Glutamatergic neuron (in vitro differentiated cells): ENCODE measurements around the gene SYS1. TPM values are rescaled to one million over a fixed set of nuclear protein-coding genes. Genes with fewer than 3 reads are reported as not detected.
"Not testable (repeated sequence)": the region's sequence is repeated elsewhere in the genome, so short reads cannot be mapped to it uniquely, and the experiment has no call there.

Experiments used
- DNase-seq: peaks from one replicate; pipeline ENCODE4 v3.0.0; 2022
- H3K27ac Mint-ChIP-seq: one replicate; pipeline ENCODE4 v1.8.0; 2020; ENCODE audit warnings: mild to moderate bottlenecking, mixed read lengths, inconsistent platforms; ENCODE audit not compliant: unreplicated experiment
- H3K27me3 Mint-ChIP-seq: one replicate; pipeline ENCODE4 v1.8.0; 2020; ENCODE audit warnings: mild to moderate bottlenecking, moderate library complexity, mixed read lengths, inconsistent platforms; ENCODE audit not compliant: unreplicated experiment
- H3K36me3 Mint-ChIP-seq: one replicate; pipeline ENCODE4 v1.8.0; 2020; ENCODE audit warnings: mild to moderate bottlenecking, mixed read lengths, inconsistent platforms; ENCODE audit not compliant: unreplicated experiment
- H3K4me1 Mint-ChIP-seq: one replicate; pipeline ENCODE4 v1.8.0; 2020; ENCODE audit warnings: mild to moderate bottlenecking, low read depth, mixed read lengths, inconsistent platforms; ENCODE audit not compliant: unreplicated experiment
- H3K4me3 Mint-ChIP-seq: one replicate; pipeline ENCODE4 v1.8.0; 2020; ENCODE audit warnings: mild to moderate bottlenecking, mixed read lengths, inconsistent platforms; ENCODE audit not compliant: unreplicated experiment
- H3K9me3 Mint-ChIP-seq: one replicate; pipeline ENCODE4 v1.8.0; 2020; ENCODE audit warnings: mild to moderate bottlenecking, moderate library complexity, mixed read lengths, inconsistent platforms; ENCODE audit not compliant: unreplicated experiment
- total RNA-seq: library from RNA; stranded (reverse); fragmentation: NEBNext Ultra II Directional; extraction: Animal tissue kit (Norgen Biotek cat#: 25700); gene quantifications from one replicate; pipeline ENCODE4 v1.2.1, GENCODE V29; 2021; ENCODE audit not compliant: unreplicated experiment
- TF ChIP-seq, protein P1 (sequence below): fragments of 200-600 bp; sonication (generic); IDR thresholded peaks from one replicate; pipeline ENCODE4 v1.5.0; 2021; ENCODE audit not compliant: partially characterized antibody, unreplicated experiment

SYS1 gene
- total RNA-seq, 1 donor from 2014 or later: 17.7 TPM

DNA sequence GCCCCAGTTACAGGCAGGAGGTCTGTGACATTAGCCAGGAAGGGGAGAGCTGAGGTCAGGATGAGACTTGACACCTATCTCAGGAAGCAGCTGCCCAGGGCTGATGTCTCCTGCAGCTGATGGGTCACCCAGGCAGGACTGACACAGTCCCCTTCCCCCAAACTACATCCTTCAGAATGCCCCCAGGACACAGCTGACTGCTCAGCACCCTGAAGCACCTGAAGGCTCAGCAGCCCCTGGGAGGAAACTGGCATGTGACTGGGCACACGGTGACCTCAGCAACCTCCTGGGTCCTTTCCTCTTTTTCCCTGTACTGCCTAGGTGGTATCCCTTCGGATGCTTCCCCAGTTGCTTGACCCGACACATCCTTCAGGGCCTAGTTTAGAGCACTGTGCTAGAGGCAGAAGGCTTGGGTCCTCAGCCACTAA lies 16.7 kb upstream of the SYS1 start:
- Mint-ChIP-seq H3K27me3 (no peaks in the 10 kb centered on the region), H3K9me3 (peaks cover 2% of the 10 kb centered on the region), H3K4me3 (no peak overlapping the region), H3K4me1 (no peaks in the 10 kb centered on the region), H3K27ac (no peak overlapping the region), H3K36me3 (no peaks in the 10 kb centered on the region)
- TF ChIP-seq, protein P1, sequence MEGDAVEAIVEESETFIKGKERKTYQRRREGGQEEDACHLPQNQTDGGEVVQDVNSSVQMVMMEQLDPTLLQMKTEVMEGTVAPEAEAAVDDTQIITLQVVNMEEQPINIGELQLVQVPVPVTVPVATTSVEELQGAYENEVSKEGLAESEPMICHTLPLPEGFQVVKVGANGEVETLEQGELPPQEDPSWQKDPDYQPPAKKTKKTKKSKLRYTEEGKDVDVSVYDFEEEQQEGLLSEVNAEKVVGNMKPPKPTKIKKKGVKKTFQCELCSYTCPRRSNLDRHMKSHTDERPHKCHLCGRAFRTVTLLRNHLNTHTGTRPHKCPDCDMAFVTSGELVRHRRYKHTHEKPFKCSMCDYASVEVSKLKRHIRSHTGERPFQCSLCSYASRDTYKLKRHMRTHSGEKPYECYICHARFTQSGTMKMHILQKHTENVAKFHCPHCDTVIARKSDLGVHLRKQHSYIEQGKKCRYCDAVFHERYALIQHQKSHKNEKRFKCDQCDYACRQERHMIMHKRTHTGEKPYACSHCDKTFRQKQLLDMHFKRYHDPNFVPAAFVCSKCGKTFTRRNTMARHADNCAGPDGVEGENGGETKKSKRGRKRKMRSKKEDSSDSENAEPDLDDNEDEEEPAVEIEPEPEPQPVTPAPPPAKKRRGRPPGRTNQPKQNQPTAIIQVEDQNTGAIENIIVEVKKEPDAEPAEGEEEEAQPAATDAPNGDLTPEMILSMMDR: no peak
- no peak for DNase-seq

GRCh38 chr20:45346851-45347250 lies 16.1 kb upstream of the SYS1 start:
- no peaks in the 10 kb centered on the region for H3K36me3 Mint-ChIP-seq
- DNase-seq: no peak
- TF ChIP-seq, protein P1: no peak

DNA sequence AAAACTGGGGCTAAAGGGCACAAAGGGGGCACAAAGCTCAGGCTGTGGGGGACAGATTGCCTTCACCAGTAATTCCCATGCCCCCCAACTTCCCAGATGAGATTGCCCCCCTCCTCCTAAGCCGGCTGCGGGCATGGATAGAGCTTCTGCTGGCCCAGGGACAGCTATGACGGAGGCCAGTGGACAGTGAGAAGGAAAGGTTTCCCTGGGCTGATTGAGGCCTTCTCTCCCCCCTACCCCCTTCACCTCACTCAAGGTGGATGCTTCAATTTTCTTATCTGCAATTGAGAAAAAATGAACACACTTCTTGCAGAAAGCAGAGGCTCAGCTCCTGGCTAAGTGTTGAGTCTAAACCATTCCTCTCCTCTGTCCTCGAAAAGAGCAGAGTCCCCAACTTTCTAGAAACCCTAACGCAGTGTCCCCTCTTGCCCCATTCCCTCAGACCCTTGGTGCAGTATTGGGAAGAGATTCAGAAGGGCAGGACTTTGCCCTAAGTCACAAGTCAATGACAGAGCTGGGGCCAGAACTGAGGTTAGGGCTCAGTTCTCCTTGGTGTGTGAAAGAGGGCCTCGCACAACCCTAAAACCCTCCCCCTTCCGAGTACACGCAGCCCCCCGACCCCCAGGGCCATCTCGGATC lies 15.5 kb upstream of the SYS1 start:
- Mint-ChIP-seq H3K27ac (no peak overlapping the region), H3K4me1 (no peaks in the 10 kb centered on the region), H3K27me3 (no peaks in the 10 kb centered on the region), H3K4me3 (peak overlapping the region; percentile 72), H3K36me3 (no peaks in the 10 kb centered on the region), H3K9me3 (peaks cover 2% of the 10 kb centered on the region)
- no peak for DNase-seq
- TF ChIP-seq, protein P1: no peak

More at GRCh38 chr20:45346851-45347250, 16.1 kb upstream of the SYS1 start:
- H3K27me3 Mint-ChIP-seq: no peaks in the 10 kb centered on the region
- H3K27ac Mint-ChIP-seq: no peak overlapping the region
- peaks cover 2% of the 10 kb centered on the region for H3K9me3 Mint-ChIP-seq
- H3K4me3 Mint-ChIP-seq: peak overlapping the region; percentile 22
- H3K4me1 Mint-ChIP-seq: no peaks in the 10 kb centered on the region

DNA sequence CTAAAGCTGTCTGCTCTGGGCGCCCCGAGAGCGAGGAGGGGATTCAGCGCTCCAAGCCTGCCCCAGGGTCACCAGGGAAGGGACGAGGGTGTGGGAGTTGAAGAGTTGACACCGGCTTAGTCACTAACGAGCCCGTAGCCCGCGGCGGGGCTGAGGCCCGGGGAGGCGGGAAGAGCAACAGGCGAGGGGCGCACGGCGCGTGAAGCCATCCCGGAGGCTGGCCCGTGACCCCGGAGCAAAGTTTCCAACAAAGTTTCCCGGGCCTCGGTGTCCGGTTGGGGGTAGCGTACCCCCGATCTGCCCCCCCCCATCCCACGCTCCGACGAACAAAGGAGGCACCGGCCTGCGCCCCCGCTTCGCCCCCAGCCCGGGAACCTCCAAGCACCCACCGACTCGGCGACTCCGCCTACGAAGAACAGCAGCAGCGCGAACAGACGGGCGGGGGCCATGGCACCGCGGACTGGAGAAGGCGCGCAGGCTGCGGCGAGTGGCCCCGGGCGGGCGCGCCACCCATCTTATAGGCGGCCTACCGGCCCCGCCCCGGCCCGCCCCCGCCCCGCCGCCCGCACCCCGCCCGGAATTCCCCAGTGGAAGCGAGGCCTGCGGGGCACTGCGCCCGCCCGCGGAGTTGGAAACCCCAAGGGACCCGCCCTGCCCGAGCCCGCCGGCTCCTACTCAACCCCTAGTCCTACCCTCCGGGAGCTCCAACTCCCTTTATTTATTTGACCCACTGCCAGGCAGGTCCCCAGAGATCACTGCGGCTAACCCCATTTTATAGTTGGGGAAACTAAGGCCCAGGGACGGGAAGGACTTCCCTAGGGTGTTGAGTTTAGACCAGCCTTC lies 14.8 kb upstream of the SYS1 start, which contains the start of gene SDC4:
Gene SDC4 (minus strand): TSS at position 489 of the 843 bp plus-strand sequence. CDS start 40 bp downstream, at position 449.
- Mint-ChIP-seq H3K4me3 (peak within 1 kb of the TSS; percentile 72), H3K4me1 (no peaks in the 10 kb centered on the region), H3K27me3 (no peaks in the 10 kb centered on the region), H3K36me3 (no peaks in the 10 kb centered on the region), H3K9me3 (peaks cover 2% of the 10 kb centered on the region), H3K27ac (no peak within 1 kb of the TSS)
- TF ChIP-seq, protein P1: no peak
- peak; percentile 40 for DNase-seq

GRCh38 chr20:45350217-45350616 lies 12.7 kb upstream of the SYS1 start:
- DNase-seq: no peak
- H3K27ac Mint-ChIP-seq: no peak overlapping the region
- H3K4me3 Mint-ChIP-seq: no peak overlapping the region
- H3K9me3 Mint-ChIP-seq: peaks cover 2% of the 10 kb centered on the region
- H3K27me3 Mint-ChIP-seq: no peaks in the 10 kb centered on the region
- TF ChIP-seq, protein P1: no peak
- no peaks in the 10 kb centered on the region for H3K36me3 Mint-ChIP-seq
- H3K4me1 Mint-ChIP-seq: no peaks in the 10 kb centered on the region

DNA sequence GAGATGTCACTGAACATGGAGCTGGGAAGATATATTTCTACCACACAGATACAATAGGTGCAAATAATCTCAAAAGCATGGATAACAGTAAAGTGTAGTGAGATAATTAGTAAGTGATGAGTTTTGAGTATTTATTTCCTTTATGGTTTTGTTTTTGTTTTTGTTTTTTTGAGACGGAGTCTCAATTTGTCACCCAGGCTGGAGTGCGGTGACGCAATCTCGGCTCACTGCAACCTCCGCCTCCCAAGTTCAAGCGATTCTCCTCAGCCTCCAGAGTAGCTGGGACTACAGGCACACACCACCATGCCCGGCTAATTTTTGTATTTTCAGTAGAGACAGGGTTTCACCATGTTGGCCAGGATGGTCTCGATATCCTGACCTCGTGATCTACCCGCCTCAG lies 12.2 kb upstream of the SYS1 start:
- H3K27me3 Mint-ChIP-seq, H3K27ac Mint-ChIP-seq, H3K4me3 Mint-ChIP-seq, H3K36me3 Mint-ChIP-seq, DNase-seq, H3K9me3 Mint-ChIP-seq, H3K4me1 Mint-ChIP-seq: not testable (repeated sequence)
